CD4-positive, alpha-beta T cell (primary cell): ENCODE measurements around the gene SFSWAP. TPM values are rescaled to one million over a fixed set of nuclear protein-coding genes. Genes with fewer than 3 reads are reported as not detected.

ENCODE experiments used
- ATAC-seq: fragments of 200-7000 bp; cut with Tn5 transposase; one replicate; pipeline ENCODE4 v1.10.0; 2022; ENCODE audit warnings: mild to moderate bottlenecking; ENCODE audit not compliant: poor library complexity
- CTCF ChIA-PET: fragments of 350-600 bp; sonication (Branson Sonifier 250); formaldehyde crosslinking; loops from one replicate; lab custom pipeline; 2021; ENCODE audit warnings: antibody characterized with exemption, inconsistent platforms; lab: Charles Lee
- POLR2A ChIA-PET: fragments of 350-600 bp; sonication (Branson Sonifier 250); formaldehyde crosslinking; loops from one replicate; lab custom pipeline; 2021; ENCODE audit warnings: antibody characterized with exemption, inconsistent platforms; lab: Charles Lee
- DNase-seq, 14 experiments: peaks; one replicate each; pipeline ENCODE4 v3.0.0-alpha.2; 2013 to 2020; ENCODE audit warnings: mixed read lengths in 2 of 14
- H3K27ac ChIP-seq, 2 donors: one replicate each; pipeline versions ENCODE4 v1.5.1 to v1.7.0; 2013; ENCODE audit warnings: low read length in 2 of 2, low read depth in 1 of 2, mild to moderate bottlenecking in 1 of 2
- H3K27me3 ChIP-seq, 2 experiments: 1 replicate in 1 of 2; 2 replicates in 1 of 2; pipeline versions ENCODE4 v1.6.1 to v1.7.0; 2013; ENCODE audit warnings: low read length in 2 of 2, control low read depth in 1 of 2, mild to moderate bottlenecking in 1 of 2, moderate library complexity in 1 of 2; ENCODE audit not compliant: insufficient read depth in 2 of 2, control insufficient read depth in 1 of 2
- H3K36me3 ChIP-seq: one replicate; pipeline ENCODE4 v1.6.1; 2013; ENCODE audit warnings: low read length, control low read depth; ENCODE audit not compliant: insufficient read depth
- H3K4me1 ChIP-seq: one replicate; pipeline ENCODE4 v1.6.1; 2013; ENCODE audit warnings: low read length, control low read depth; ENCODE audit not compliant: insufficient read depth
- H3K4me3 ChIP-seq: one replicate; pipeline ENCODE4 v1.5.1; 2013; ENCODE audit warnings: mild to moderate bottlenecking, low read length, moderate library complexity
- H3K9me3 ChIP-seq, 2 experiments: 1 replicate in 1 of 2; 2 replicates in 1 of 2; pipeline versions ENCODE4 v1.6.1 to v1.7.0; 2013; ENCODE audit warnings: low read length in 2 of 2, mild to moderate bottlenecking in 2 of 2, control low read depth in 1 of 2, moderate library complexity in 1 of 2; ENCODE audit not compliant: control insufficient read depth in 1 of 2, insufficient read depth in 1 of 2
- H3K27ac Mint-ChIP-seq: one replicate; pipeline ENCODE4 v1.8.0; 2020; ENCODE audit warnings: mixed read lengths
- H3K27me3 Mint-ChIP-seq: one replicate; pipeline ENCODE4 v1.8.0; 2021; ENCODE audit warnings: mixed read lengths
- H3K36me3 Mint-ChIP-seq: one replicate; pipeline ENCODE4 v1.8.0; 2021; ENCODE audit warnings: low read depth, mixed read lengths
- H3K4me1 Mint-ChIP-seq: one replicate; pipeline ENCODE4 v1.8.0; 2021; ENCODE audit warnings: low read depth, mixed read lengths
- H3K4me3 Mint-ChIP-seq: one replicate; pipeline ENCODE4 v1.8.0; 2020; ENCODE audit warnings: mild to moderate bottlenecking, mixed read lengths
- H3K9me3 Mint-ChIP-seq: one replicate; pipeline ENCODE4 v1.8.0; 2020; ENCODE audit warnings: mixed read lengths
- CTCF ChIP-seq: fragments of 200-600 bp; IDR thresholded peaks from one replicate; pipeline ENCODE4 v1.8.0; 2022; ENCODE audit warnings: antibody characterized with exemption, mild to moderate bottlenecking
- intact Hi-C, 2 experiments: fragments of 100-400 bp; cut with DNase I in 1 of 2; cut with micrococcal nuclease in 1 of 2; formaldehyde crosslinking; loops; one replicate each; pipeline versions ENCODE4 v1.15.1 to v1.9.0; 2023 to 2025; cut with DNase I, micrococcal nuclease
- total RNA-seq, 174 experiments: library from RNA in 2 of 174; stranded (reverse) in 2 of 174; gene quantifications; one replicate each; pipeline ENCODE4 v1.2.3 and lab custom pipeline; 2021 to 2026

SFSWAP gene
- total RNA-seq, 2 experiments from 2014 or later = 88.7 to 98.4 TPM

GRCh38 chr12:131672311-131672940, 38.5 kb upstream of the SFSWAP start:
- Histone ChIP-seq H3K27me3 (no peaks in the 10 kb centered on the region), H3K4me3 (no peak overlapping the region), H3K9me3 (peaks cover 5 to 19% of the 10 kb centered on the region in 2 experiments), H3K4me1 (no peaks in the 10 kb centered on the region), H3K36me3 (no peaks in the 10 kb centered on the region), H3K27ac (no peak overlapping the region)
- H3K27ac Mint-ChIP-seq = no peak overlapping the region
- H3K9me3 Mint-ChIP-seq = peaks cover 2% of the 10 kb centered on the region
- H3K27me3 Mint-ChIP-seq = peaks cover 5% of the 10 kb centered on the region
- ChIA-PET CTCF (no interaction called here), POLR2A (no interaction called here)
- ATAC-seq (no peak), DNase-seq (no peak)
- no peak for TF ChIP-seq CTCF
- no peaks in the 10 kb centered on the region for H3K4me1 Mint-ChIP-seq
- no peak overlapping the region for H3K4me3 Mint-ChIP-seq
- intact Hi-C loops = loop anchor here in 1 of 2 experiments (5.0 kb wide), 1 partner anchor 375 kb away; no protein-coding TSS in a partner anchor
- H3K36me3 Mint-ChIP-seq = no peaks in the 10 kb centered on the region

- intact Hi-C loops = loop anchor here in 1 of 2 experiments (5.0 kb wide), 1 partner anchor 376 kb away; no protein-coding TSS in a partner anchor
- DNase-seq (no peak), ATAC-seq (no peak)
- Mint-ChIP-seq H3K4me1 (no peaks in the 10 kb centered on the region), H3K9me3 (peaks cover 2% of the 10 kb centered on the region), H3K4me3 (no peak overlapping the region), H3K27ac (no peak overlapping the region), H3K36me3 (no peaks in the 10 kb centered on the region), H3K27me3 (no peaks in the 10 kb centered on the region)
- ChIA-PET POLR2A (no interaction called here), CTCF (no interaction called here)
- no peaks in the 10 kb centered on the region for H3K36me3 ChIP-seq
- no peaks in the 10 kb centered on the region for H3K4me1 ChIP-seq
- no peaks in the 10 kb centered on the region for H3K27me3 ChIP-seq
- peaks cover 5 to 19% of the 10 kb centered on the region in 2 experiments for H3K9me3 ChIP-seq
- TF ChIP-seq CTCF = no peak
- no peak overlapping the region for H3K27ac ChIP-seq
- no peak overlapping the region for H3K4me3 ChIP-seq
These were observed 37.7 kb upstream of the SFSWAP start for GRCh38 chr12:131672941-131673887.

- ChIA-PET POLR2A (no interaction called here), CTCF (no interaction called here)
- no peak overlapping the region for H3K27ac ChIP-seq
- Mint-ChIP-seq H3K4me3 (no peak overlapping the region), H3K36me3 (no peaks in the 10 kb centered on the region), H3K27ac (no peak overlapping the region), H3K9me3 (peaks cover 2% of the 10 kb centered on the region), H3K4me1 (no peaks in the 10 kb centered on the region), H3K27me3 (no peaks in the 10 kb centered on the region)
- no peak for ATAC-seq
- no peaks in the 10 kb centered on the region for H3K4me1 ChIP-seq
- no peak for TF ChIP-seq CTCF
- H3K27me3 ChIP-seq = no peaks in the 10 kb centered on the region
- no peak overlapping the region for H3K4me3 ChIP-seq
- intact Hi-C loops = loop anchor here in 1 of 2 experiments (5.0 kb wide), 1 partner anchor 377 kb away; no protein-coding TSS in a partner anchor
- H3K9me3 ChIP-seq = peaks cover 5 to 19% of the 10 kb centered on the region in 2 experiments
- no peaks in the 10 kb centered on the region for H3K36me3 ChIP-seq
- DNase-seq = no peak
These were observed 37.0 kb upstream of the SFSWAP start for GRCh38 chr12:131673888-131674257.
